WERI-Rb-1 (cell line): ENCODE results near the gene DNAJC8.

Source experiments
- DNase-seq: peaks from one replicate; pipeline ENCODE4 v3.0.0-alpha.2; 2020
- H3K27ac ChIP-seq: fragments of 250-450 bp; sonication (Bioruptor Pico); 2 replicates; pipeline ENCODE4 v1.5.1; 2020; ENCODE audit warnings: mild to moderate bottlenecking, moderate library complexity
- H3K27me3 ChIP-seq: fragments of 250-450 bp; sonication (Bioruptor Pico); 2 replicates; pipeline ENCODE4 v1.5.1; 2021; ENCODE audit warnings: mild to moderate bottlenecking, low read depth, moderate library complexity; ENCODE audit not compliant: insufficient read depth, severe bottlenecking
- H3K36me3 ChIP-seq: fragments of 250-450 bp; sonication (Bioruptor Pico); 2 replicates; pipeline ENCODE4 v1.5.1; 2020; ENCODE audit warnings: mild to moderate bottlenecking, moderate library complexity
- H3K4me3 ChIP-seq: 2 replicates; pipeline ENCODE4 v1.5.1; 2011; ENCODE audit warnings: low read depth, mild to moderate bottlenecking, control low read depth, low read length
- H3K9me3 ChIP-seq: fragments of 250-450 bp; sonication (Bioruptor Pico); 2 replicates; pipeline ENCODE4 v1.5.1; 2021; ENCODE audit warnings: mild to moderate bottlenecking, moderate library complexity; ENCODE audit not compliant: severe bottlenecking
- TF ChIP-seq, protein P1 (sequence below): IDR thresholded peaks from 2 replicates; pipeline ENCODE4 v1.5.1; 2011; ENCODE audit warnings: low read depth, mild to moderate bottlenecking, control low read depth, inconsistent platforms, low read length

Gene DNAJC8

DNA sequence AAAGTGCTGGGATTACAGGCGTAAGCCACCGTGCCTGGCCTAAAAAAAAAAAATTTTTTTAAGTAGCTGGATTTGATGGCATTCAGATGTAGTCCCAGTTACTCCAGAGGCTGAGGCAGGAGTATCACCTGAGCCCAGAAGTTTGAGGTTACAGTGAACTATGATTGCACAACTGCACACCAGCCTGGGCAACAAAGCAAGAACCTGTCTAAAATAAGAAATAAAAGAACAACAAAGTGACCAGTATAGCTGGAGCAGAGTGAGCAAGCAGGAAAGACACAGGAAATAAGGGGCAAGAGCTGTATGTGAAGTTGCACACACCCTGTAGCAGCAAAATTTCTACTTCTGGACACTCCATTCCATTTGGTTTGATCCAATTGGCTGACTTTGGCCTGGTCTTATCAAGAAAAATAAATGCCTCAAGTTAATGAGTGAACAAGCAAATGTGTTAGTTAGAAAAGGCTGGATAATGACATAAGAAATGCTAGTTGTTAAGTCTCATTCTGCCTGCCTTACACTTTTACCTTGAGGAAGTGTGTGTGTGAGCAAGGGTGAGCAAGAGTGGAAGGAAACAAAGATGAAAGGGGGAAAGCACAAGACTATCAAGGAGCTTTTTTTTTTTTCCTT is 11.0 kb upstream of the DNAJC8 start:
- Histone ChIP-seq H3K27ac (no peak overlapping the region), H3K27me3 (no peaks in the 10 kb centered on the region), H3K9me3 (no peaks in the 10 kb centered on the region), H3K36me3 (no peaks in the 10 kb centered on the region; the same call in 1 of the 2 replicates), H3K4me3 (no peak overlapping the region)
- no peak for DNase-seq
- TF ChIP-seq, protein P1, sequence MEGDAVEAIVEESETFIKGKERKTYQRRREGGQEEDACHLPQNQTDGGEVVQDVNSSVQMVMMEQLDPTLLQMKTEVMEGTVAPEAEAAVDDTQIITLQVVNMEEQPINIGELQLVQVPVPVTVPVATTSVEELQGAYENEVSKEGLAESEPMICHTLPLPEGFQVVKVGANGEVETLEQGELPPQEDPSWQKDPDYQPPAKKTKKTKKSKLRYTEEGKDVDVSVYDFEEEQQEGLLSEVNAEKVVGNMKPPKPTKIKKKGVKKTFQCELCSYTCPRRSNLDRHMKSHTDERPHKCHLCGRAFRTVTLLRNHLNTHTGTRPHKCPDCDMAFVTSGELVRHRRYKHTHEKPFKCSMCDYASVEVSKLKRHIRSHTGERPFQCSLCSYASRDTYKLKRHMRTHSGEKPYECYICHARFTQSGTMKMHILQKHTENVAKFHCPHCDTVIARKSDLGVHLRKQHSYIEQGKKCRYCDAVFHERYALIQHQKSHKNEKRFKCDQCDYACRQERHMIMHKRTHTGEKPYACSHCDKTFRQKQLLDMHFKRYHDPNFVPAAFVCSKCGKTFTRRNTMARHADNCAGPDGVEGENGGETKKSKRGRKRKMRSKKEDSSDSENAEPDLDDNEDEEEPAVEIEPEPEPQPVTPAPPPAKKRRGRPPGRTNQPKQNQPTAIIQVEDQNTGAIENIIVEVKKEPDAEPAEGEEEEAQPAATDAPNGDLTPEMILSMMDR, result no peak

DNA sequence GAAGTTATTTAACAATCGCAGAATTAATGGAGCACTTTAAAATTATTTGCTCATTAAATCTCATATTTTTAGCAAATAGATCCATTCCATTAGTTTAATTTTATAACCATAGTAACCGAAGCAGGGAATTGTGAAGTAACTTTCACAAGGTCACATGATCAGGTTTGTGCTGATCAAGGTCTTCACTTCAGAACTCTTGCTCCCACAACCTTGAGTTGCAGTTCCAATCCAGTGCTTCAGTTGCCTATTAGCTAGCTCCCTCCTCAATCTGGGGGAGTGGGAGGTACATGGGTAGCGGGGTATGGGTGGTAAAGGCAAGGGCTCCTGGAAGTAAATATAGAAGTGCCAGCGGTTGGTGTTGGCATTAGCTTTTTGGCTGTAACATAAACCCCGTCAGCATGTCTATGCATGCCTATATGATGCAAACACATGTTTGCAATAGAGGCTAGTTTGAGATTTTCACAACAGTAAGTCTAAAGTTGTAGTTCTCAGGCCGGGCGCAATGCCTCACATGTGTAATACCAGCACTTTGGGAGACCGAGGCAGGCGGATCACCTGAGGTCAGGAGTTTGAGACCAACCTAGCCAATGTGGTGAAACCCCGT is 8.9 kb upstream of the DNAJC8 start:
- Histone ChIP-seq H3K4me3 (no peak overlapping the region), H3K27me3 (no peaks in the 10 kb centered on the region), H3K27ac (no peak overlapping the region), H3K9me3 (no peaks in the 10 kb centered on the region), H3K36me3 (peaks cover 12% of the 10 kb centered on the region)
- DNase-seq, result no peak
- TF ChIP-seq, protein P1, result no peak

DNA sequence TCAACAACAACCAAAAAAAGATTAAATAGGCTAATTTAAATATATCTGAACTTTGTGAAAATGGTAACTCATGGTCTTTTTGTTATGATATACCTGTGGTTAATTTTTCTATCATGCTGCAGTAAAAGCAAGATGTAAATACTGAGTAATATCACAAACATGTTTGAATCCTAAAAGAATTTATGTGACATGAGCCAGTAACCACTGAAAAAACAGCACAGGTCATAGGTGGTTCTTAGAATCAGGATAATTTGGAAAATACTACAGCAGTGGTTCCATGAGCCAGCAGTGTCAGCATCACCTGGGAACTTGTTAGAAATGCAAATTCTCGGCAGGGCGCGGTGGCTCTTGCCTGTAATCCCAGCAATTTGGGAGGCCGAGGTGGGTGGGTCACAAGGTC is 7.2 kb upstream of the DNAJC8 start:
- TF ChIP-seq, protein P1, result no peak
- H3K27ac ChIP-seq, result no peak overlapping the region
- H3K4me3 ChIP-seq, result no peak overlapping the region
- no peaks in the 10 kb centered on the region for H3K27me3 ChIP-seq
- DNase-seq, result no peak
- peaks cover 15% of the 10 kb centered on the region for H3K36me3 ChIP-seq
- H3K9me3 ChIP-seq, result no peaks in the 10 kb centered on the region

DNA sequence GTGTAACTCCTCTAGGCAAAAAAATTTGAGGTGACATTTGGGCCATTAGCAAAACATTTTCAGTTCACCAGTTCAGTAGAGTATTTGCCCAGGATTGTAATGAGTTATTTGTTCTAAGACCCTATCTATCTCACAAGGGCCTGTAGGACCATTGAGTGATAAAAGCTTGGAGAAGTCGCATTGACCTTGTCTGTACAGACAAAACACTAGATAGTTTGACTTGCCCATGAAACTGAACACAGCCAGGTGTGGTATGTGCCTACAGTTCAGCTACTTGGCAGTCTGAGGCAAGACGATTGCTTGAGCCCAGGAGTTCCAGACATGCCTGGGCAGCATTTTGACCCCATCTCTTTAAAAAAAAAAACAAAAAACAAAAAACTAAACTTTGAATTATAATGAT is 6.2 kb upstream of the DNAJC8 start:
- Histone ChIP-seq H3K9me3 (no peaks in the 10 kb centered on the region), H3K27me3 (no peaks in the 10 kb centered on the region), H3K36me3 (peaks cover 15% of the 10 kb centered on the region), H3K4me3 (no peak overlapping the region), H3K27ac (no peak overlapping the region)
- TF ChIP-seq, protein P1, result no peak
- no peak for DNase-seq

DNA sequence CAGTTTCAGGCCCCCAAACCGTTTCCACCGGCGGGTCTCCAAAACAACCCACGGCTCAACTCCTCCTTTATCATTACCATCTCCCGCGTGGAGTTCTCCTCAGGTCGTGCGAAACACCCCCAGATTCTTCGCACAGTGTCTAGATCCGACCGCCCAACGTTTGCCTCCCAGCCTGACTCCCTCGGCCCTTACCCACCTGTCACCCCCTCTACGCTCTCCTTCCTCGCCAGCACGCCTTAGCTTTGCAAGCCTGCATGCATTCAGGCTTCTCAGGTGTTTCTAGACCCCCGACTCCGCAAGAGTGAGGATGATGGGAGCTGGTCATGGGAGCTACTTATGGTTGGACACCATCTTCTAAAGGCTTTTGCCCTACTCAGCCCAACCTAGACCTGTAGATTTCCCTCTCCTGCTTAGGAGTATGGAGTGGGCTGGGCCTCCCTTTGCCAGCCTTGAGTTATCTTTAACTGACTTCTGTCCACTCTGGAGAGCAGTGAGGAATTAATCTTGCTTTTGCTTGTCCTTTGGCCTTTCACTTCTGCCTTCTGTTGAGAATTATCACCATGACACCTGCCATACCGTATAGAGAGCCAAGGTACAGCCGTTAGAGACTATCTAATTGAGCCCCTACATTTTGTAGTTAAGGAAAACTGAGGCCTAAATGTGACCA is 4.0 kb upstream of the DNAJC8 start:
- Histone ChIP-seq H3K27ac (peak overlapping the region; percentile 78), H3K27me3 (no peaks in the 10 kb centered on the region), H3K36me3 (peaks cover 17% of the 10 kb centered on the region), H3K4me3 (peak overlapping the region; percentile 90), H3K9me3 (no peaks in the 10 kb centered on the region)
- no peak for DNase-seq
- TF ChIP-seq, protein P1, result no peak
